ENCODE measurements around the gene CAPN11. TPM values are rescaled to one million over a fixed set of nuclear protein-coding genes. Genes with fewer than 3 reads are reported as not detected.
"Not testable (repeated sequence)": the region's sequence is repeated elsewhere in the genome, so short reads cannot be mapped to it uniquely, and the experiment has no call there.

CAPN11 gene
- total RNA-seq, 1 donor from 2014 or later = not detected

DNA sequence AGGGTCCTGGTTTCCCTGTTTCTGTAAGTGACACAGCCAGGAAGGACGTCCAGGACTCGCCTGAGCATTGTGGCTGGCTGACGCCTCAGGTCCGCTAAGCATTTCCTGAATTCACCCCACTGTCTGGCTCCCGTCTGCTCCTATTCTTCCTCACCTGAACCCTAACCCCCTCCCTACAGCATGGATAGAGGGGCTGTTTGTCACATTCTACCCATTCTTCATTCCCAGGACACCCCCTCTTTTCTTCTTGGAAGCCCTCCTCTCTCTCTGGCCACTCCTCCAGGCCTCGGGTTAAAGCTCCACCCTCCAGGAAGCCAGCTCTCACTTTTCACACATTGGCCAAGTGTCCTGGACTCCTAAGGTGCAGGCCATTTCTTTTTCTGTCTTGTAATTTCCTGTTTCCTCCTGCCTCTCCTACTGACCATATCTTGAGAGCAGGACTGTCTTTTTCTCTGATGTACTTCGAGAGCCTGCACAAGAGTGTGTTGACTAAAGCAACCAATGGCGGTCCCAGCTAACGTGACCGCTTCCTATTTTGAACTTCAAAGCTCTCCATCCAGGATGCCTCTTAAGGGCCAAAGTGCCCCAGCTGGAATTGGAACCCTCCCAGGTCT, 33.9 kb downstream of the CAPN11 start:
- Mint-ChIP-seq H3K27me3 (peaks cover 7% of the 10 kb centered on the region), H3K4me1 (no peaks in the 10 kb centered on the region), H3K9me3 (no peaks in the 10 kb centered on the region), H3K4me3 (no peak overlapping the region), H3K27ac (no peak overlapping the region), H3K36me3 (ENCODE audit: low read depth) (no peaks in the 10 kb centered on the region)
- POLR2A ChIA-PET = no interaction called here
- ATAC-seq (ENCODE audit: low read depth) (no peak), DNase-seq (no peak)
- CTCF ChIA-PET = no interaction called here
- intact Hi-C loops (cut with micrococcal nuclease) = no loop called here
- TF ChIP-seq, protein P1, sequence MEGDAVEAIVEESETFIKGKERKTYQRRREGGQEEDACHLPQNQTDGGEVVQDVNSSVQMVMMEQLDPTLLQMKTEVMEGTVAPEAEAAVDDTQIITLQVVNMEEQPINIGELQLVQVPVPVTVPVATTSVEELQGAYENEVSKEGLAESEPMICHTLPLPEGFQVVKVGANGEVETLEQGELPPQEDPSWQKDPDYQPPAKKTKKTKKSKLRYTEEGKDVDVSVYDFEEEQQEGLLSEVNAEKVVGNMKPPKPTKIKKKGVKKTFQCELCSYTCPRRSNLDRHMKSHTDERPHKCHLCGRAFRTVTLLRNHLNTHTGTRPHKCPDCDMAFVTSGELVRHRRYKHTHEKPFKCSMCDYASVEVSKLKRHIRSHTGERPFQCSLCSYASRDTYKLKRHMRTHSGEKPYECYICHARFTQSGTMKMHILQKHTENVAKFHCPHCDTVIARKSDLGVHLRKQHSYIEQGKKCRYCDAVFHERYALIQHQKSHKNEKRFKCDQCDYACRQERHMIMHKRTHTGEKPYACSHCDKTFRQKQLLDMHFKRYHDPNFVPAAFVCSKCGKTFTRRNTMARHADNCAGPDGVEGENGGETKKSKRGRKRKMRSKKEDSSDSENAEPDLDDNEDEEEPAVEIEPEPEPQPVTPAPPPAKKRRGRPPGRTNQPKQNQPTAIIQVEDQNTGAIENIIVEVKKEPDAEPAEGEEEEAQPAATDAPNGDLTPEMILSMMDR (IDR thresholded peaks at IDR 0.05) = no peak

DNA sequence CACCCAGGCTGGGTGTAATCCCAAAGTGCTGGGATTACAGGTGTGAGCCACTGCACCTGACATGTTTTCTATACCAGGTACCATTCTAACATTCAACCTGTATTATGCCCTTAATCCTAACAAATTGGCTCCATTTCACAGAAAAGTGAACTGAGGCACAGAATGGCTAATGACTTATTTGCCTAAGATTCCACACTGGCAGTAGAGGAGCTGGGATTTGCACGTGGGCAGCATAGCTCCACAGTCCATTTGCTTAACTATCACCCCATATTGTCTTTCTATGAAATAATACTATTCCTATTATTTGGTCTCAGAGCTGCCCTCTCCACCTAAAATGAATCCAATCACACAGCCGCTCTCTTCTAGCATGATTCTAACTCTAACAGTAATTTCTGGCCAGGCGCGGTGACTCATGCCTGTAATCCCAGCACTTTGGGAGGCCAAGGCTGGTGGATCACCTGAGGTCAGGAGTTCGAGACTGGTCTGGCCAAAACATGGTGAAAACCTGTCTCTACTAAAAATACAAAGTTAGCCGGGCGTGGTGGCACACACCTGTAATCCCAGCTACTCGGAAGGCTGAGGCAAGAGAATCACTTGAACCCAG, 34.8 kb downstream of the CAPN11 start:
- intact Hi-C loops (cut with micrococcal nuclease) = no loop called here
- peaks cover 6% of the 10 kb centered on the region for H3K27me3 Mint-ChIP-seq
- ChIA-PET CTCF (no interaction called here), POLR2A (no interaction called here)
- H3K4me3 Mint-ChIP-seq = no peak overlapping the region
- no peak overlapping the region for H3K27ac Mint-ChIP-seq
- TF ChIP-seq, protein P1 (IDR thresholded peaks at IDR 0.05) = no peak
- ATAC-seq (ENCODE audit: low read depth) (no peak), DNase-seq (no peak)
- no peaks in the 10 kb centered on the region for H3K9me3 Mint-ChIP-seq
- H3K4me1 Mint-ChIP-seq = no peaks in the 10 kb centered on the region
- H3K36me3 Mint-ChIP-seq (ENCODE audit: low read depth) = no peaks in the 10 kb centered on the region

DNA sequence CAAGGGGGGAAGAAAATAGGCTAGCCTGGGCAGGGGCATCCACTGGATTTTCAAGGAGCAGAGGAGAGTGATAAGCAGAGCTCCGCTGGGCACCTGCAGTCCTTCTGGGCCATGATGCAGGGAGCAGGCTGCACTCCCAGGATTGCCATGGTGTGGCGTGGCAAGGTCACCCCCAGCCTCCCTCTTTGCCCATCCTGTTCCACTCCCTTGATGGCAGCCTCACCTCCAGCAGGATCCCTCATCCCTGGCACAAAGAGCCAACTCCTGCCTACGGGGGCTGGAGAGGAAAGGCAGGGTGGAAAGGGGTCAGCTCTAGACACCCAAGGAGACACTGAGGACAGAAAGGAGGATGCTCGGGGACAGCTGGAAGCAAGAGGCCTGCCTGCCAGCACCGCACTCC, 35.7 kb downstream of the CAPN11 start:
- no peaks in the 10 kb centered on the region for H3K9me3 Mint-ChIP-seq
- H3K27ac Mint-ChIP-seq = no peak overlapping the region
- no peaks in the 10 kb centered on the region for H3K36me3 Mint-ChIP-seq (ENCODE audit: low read depth)
- H3K4me3 Mint-ChIP-seq = no peak overlapping the region
- no peak for ATAC-seq (ENCODE audit: low read depth)
- DNase-seq = no peak
- ChIA-PET POLR2A (no interaction called here), CTCF (no interaction called here)
- intact Hi-C loops (cut with micrococcal nuclease) = no loop called here
- H3K4me1 Mint-ChIP-seq = no peaks in the 10 kb centered on the region
- TF ChIP-seq, protein P1 (IDR thresholded peaks at IDR 0.05) = no peak
- H3K27me3 Mint-ChIP-seq = peaks cover 6% of the 10 kb centered on the region

DNA sequence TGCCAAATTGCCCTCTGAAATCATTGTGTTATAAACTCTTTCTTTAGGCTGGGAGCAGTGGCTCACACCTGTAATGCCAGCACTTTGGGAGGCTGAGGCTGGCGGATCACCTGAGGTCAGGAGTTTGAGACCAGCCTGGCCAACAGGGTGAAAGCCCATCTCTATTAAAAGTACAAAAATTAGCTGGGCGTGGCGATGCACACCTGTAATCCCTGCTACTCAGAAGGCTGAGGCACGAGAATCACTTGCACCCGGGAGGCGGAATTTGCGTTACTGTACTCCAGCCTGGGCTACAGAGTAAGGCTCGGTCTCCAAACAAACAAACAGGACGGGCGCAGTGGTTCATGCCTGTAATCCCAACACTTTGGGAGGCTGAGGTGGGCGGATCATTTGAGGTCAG, 37.7 kb downstream of the CAPN11 start:
- intact Hi-C loops (cut with micrococcal nuclease); H3K27ac Mint-ChIP-seq; ATAC-seq (ENCODE audit: low read depth); H3K9me3 Mint-ChIP-seq; H3K27me3 Mint-ChIP-seq; POLR2A ChIA-PET; H3K4me3 Mint-ChIP-seq; H3K4me1 Mint-ChIP-seq; H3K36me3 Mint-ChIP-seq (ENCODE audit: low read depth); DNase-seq: not testable (repeated sequence)
- CTCF ChIA-PET = interaction anchor here (0.9 kb wide), 1 partner anchor 23 kb away, joined by 3 read pairs; no protein-coding TSS in a partner anchor

DNA sequence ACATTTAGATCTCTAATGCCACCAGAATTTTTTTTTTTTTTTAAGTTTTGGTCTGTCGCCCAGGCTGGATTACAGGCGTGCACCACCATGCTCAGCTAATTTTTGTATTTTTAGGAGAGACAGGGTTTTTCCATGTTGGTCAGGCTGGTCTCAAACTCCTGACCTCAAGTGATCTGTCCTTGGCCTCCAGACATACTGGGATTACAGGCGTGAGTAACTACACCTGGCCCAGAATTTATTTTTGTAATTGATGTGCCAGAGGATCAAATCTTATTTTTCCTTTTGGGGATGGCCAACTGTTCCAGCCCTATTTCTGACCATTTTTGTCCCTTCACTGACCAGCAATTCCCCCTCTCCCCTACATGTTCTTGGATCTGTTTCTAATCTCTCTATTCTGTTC, 40.1 kb downstream of the CAPN11 start:
- H3K27me3 Mint-ChIP-seq = peaks cover 1% of the 10 kb centered on the region
- H3K27ac Mint-ChIP-seq = no peak overlapping the region
- POLR2A ChIA-PET = no interaction called here
- no peaks in the 10 kb centered on the region for H3K9me3 Mint-ChIP-seq
- H3K4me1 Mint-ChIP-seq = no peaks in the 10 kb centered on the region
- ATAC-seq (ENCODE audit: low read depth) (no peak), DNase-seq (no peak)
- intact Hi-C loops (cut with micrococcal nuclease) = no loop called here
- no peaks in the 10 kb centered on the region for H3K36me3 Mint-ChIP-seq (ENCODE audit: low read depth)
- TF ChIP-seq, protein P1 (IDR thresholded peaks at IDR 0.05) = no peak
- CTCF ChIA-PET = no interaction called here
- no peak overlapping the region for H3K4me3 Mint-ChIP-seq
